IPS-20b (cell line): ENCODE measurements around the gene ZNF674.
A peak's percentile ranks its signal among the peaks of the same experiment; 100 is the strongest.
"Not testable (repeated sequence)": the region's sequence is repeated elsewhere in the genome, so short reads cannot be mapped to it uniquely, and the experiment has no call there.

ENCODE experiments used
- H3K27ac ChIP-seq: one replicate; pipeline ENCODE4 v1.5.1; 2013; ENCODE audit warnings: low read length
- H3K27me3 ChIP-seq: 2 replicates; pipeline ENCODE4 v1.6.1; 2013; ENCODE audit warnings: mild to moderate bottlenecking, low read length, inconsistent platforms; ENCODE audit not compliant: insufficient read depth
- H3K36me3 ChIP-seq: 2 replicates; pipeline ENCODE4 v1.6.1; 2013; ENCODE audit warnings: low read depth, mild to moderate bottlenecking, inconsistent platforms, low read length, moderate library complexity; ENCODE audit not compliant: insufficient read depth
- H3K4me1 ChIP-seq: 2 replicates; pipeline ENCODE4 v1.6.1; 2013; ENCODE audit warnings: mild to moderate bottlenecking, control low read depth, inconsistent platforms, low read length, moderate library complexity; ENCODE audit not compliant: insufficient read depth
- H3K4me3 ChIP-seq: 2 replicates; pipeline ENCODE4 v1.5.1; 2013; ENCODE audit warnings: mild to moderate bottlenecking, low read length, inconsistent platforms
- H3K9ac ChIP-seq: 2 replicates; pipeline ENCODE4 v1.6.1; 2013; ENCODE audit warnings: low read depth, mild to moderate bottlenecking, inconsistent platforms, low read length, moderate library complexity
- H3K9me3 ChIP-seq: 2 replicates; pipeline ENCODE4 v1.6.1; 2013; ENCODE audit warnings: mild to moderate bottlenecking, low read depth, low read length, inconsistent platforms; ENCODE audit not compliant: insufficient read depth

Gene ZNF674

GRCh38 chrX:46569621-46570020, 24.4 kb upstream of the ZNF674 start:
- H3K9me3 ChIP-seq = no peaks in the 10 kb centered on the region
- peaks cover 2% of the 10 kb centered on the region; the same call in 1 of the 2 replicates for H3K27me3 ChIP-seq
- no peaks in the 10 kb centered on the region for H3K36me3 ChIP-seq
- no peak overlapping the region for H3K4me3 ChIP-seq
- H3K27ac ChIP-seq = no peak overlapping the region
- H3K9ac ChIP-seq = no peak overlapping the region
- H3K4me1 ChIP-seq = no peaks in the 10 kb centered on the region

GRCh38 chrX:46567388-46567787, 22.2 kb upstream of the ZNF674 start:
- no peak overlapping the region for H3K4me3 ChIP-seq
- H3K36me3 ChIP-seq = no peaks in the 10 kb centered on the region
- H3K9me3 ChIP-seq = no peaks in the 10 kb centered on the region
- no peaks in the 10 kb centered on the region for H3K27me3 ChIP-seq
- H3K27ac ChIP-seq = no peak overlapping the region
- no peak overlapping the region for H3K9ac ChIP-seq
- H3K4me1 ChIP-seq = no peaks in the 10 kb centered on the region

DNA sequence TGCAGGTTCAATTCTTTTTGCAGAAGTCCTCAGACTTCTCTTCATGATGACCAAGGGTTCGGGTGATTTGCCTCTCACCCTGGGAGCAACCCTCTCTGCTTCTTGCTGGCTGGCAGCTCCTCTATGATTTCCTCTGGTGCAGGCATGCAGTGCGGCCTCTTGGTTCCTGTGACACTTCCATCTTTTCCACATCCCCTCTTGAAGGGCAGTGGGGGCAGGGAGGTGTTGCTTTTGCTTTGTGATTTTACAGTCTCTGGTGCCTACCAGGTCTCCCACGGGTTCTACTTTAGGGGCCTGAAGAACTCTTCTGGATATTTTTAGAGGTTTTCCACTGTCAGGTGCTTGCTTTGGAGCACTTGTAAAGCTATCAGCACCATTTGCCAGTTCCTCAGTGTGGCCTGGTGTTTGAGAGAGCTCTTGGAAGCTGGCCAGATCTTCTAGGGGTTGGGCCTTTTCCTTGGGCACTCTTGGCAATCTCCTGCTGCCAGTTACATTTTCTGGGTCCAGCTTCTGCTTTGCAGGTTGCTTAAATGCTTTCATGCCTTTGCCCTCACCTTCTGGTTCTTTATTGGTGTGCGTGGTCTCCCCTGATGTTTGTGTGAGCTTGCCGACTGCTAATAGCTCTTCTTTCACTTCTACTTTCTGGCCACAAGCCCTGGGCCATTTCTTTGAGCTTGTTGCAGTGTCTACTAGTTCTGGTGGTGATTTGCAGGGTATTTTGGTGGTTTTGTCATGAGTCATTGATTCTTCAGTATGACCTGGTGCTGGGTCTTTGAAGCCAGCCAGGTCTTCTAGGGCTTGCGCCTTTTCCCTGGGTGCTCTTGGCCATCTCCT, 16.8 kb upstream of the ZNF674 start:
- Histone ChIP-seq H3K27me3 (no peaks in the 10 kb centered on the region), H3K9ac (no peak overlapping the region), H3K4me1 (no peaks in the 10 kb centered on the region), H3K36me3 (no peaks in the 10 kb centered on the region), H3K27ac (no peak overlapping the region), H3K4me3 (no peak overlapping the region), H3K9me3 (no peaks in the 10 kb centered on the region)

DNA sequence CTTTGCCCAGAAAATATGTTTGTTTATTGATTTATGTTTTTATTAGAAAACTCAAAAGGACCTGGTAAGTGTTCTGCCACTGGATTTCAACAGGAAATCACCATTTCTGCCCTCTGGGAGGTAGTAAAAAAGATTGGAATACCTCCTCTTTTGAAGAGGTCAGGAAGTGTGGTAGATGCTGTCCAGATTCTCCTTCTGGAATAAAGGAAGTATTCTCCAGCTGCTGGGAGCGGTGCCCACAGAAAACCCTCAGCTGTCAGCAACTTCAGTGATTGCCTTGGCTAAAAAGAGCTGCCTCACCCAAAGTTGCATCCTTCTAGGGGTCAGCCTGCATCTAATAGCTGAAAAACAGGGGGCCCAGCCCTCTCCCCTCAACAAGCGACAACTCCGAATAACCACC, 13.8 kb upstream of the ZNF674 start:
- Histone ChIP-seq H3K27ac (no peak overlapping the region), H3K36me3 (no peaks in the 10 kb centered on the region), H3K9ac (no peak overlapping the region), H3K4me3 (no peak overlapping the region), H3K4me1 (no peaks in the 10 kb centered on the region), H3K27me3 (no peaks in the 10 kb centered on the region), H3K9me3 (no peaks in the 10 kb centered on the region)

- no peak overlapping the region for H3K9ac ChIP-seq
- H3K27ac ChIP-seq = no peak overlapping the region
- H3K27me3 ChIP-seq = no peaks in the 10 kb centered on the region
- no peaks in the 10 kb centered on the region for H3K9me3 ChIP-seq
- peaks cover 4% of the 10 kb centered on the region; the same call in 1 of the 2 replicates for H3K4me1 ChIP-seq
- no peaks in the 10 kb centered on the region for H3K36me3 ChIP-seq
- no peak overlapping the region for H3K4me3 ChIP-seq
Observed at GRCh38 chrX:46554942-46555341, 9.7 kb upstream of the ZNF674 start.

GRCh38 chrX:46553935-46554334, 8.7 kb upstream of the ZNF674 start:
- H3K9me3 ChIP-seq = no peaks in the 10 kb centered on the region
- no peak overlapping the region for H3K27ac ChIP-seq
- peaks cover 4% of the 10 kb centered on the region; the same call in 1 of the 2 replicates for H3K4me1 ChIP-seq
- no peaks in the 10 kb centered on the region for H3K27me3 ChIP-seq
- H3K36me3 ChIP-seq = no peaks in the 10 kb centered on the region
- no peak overlapping the region for H3K4me3 ChIP-seq
- no peak overlapping the region for H3K9ac ChIP-seq

- no peak overlapping the region for H3K4me3 ChIP-seq
- peaks cover 18% of the 10 kb centered on the region; the same call in 1 of the 2 replicates for H3K36me3 ChIP-seq
- no peaks in the 10 kb centered on the region for H3K9me3 ChIP-seq
- no peaks in the 10 kb centered on the region for H3K27me3 ChIP-seq
- peaks cover 4% of the 10 kb centered on the region; the same call in 1 of the 2 replicates for H3K4me1 ChIP-seq
- peak overlapping the region; percentile 25 for H3K27ac ChIP-seq
- H3K9ac ChIP-seq = peak overlapping the region; percentile 75; the same call in 1 of the 2 replicates
Observed at GRCh38 chrX:46551494-46552128, 6.4 kb upstream of the ZNF674 start.

- H3K36me3 ChIP-seq = peaks cover 21% of the 10 kb centered on the region; the same call in 1 of the 2 replicates
- no peak overlapping the region for H3K9ac ChIP-seq
- peaks cover 4% of the 10 kb centered on the region; the same call in 1 of the 2 replicates for H3K4me1 ChIP-seq
- H3K9me3 ChIP-seq = no peaks in the 10 kb centered on the region
- no peaks in the 10 kb centered on the region for H3K27me3 ChIP-seq
- no peak overlapping the region for H3K4me3 ChIP-seq
- H3K27ac ChIP-seq = no peak overlapping the region
Observed at GRCh38 chrX:46549914-46550313, 4.7 kb upstream of the ZNF674 start.

GRCh38 chrX:46547857-46548256, 2.6 kb upstream of the ZNF674 start:
- Histone ChIP-seq H3K4me3 (no peak overlapping the region), H3K9ac (no peak overlapping the region), H3K27me3 (no peaks in the 10 kb centered on the region), H3K4me1 (peaks cover 4% of the 10 kb centered on the region; the same call in 1 of the 2 replicates), H3K9me3 (no peaks in the 10 kb centered on the region), H3K27ac (no peak overlapping the region), H3K36me3 (peaks cover 21% of the 10 kb centered on the region; the same call in 1 of the 2 replicates)

DNA sequence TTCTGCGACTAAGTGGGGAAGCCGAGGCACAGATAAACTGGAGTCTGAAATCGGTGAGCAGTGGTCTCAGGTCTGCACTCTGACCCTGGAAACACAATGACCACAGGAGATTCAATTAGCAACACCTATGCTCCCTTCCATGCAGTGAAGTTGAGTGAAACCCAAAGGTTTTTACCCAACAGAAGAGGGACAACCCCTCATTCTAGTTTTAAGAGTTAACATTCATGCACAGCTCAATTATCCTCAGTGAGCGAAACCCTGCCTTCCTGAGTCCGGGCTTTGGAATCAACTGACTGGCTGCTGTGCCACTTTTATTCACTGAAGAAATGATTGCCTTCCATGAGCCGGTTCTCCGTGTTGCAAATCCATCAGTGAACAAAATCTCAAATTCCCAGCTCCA, 694 bp downstream of the ZNF674 start:
- not testable (repeated sequence) for H3K27ac ChIP-seq, H3K27me3 ChIP-seq, H3K4me1 ChIP-seq, H3K9me3 ChIP-seq
- Histone ChIP-seq H3K36me3 (peaks cover 21% of the 10 kb centered on the region; the same call in 1 of the 2 replicates), H3K9ac (peak overlapping the region; percentile 96; the same call in 1 of the 2 replicates), H3K4me3 (peak overlapping the region; percentile 94)

DNA sequence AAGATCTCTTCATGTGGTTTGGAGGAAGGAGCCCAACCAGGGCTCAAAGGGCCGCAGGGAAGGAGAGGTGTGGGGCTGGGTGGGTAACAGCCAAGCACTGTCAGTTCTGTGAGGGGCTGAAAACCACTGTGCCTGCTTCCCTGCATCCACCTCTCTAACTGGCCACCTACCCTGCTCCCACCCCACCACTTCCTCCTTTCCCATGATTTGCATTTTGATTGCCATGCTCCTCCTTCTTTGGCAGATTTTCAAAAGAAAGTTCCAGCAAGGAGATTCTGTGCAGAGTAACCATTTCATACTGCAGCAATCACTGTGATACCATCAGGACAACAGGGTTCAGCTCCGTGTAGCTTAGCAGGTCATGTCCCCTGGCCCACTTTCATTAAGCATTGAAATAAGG, 1.8 kb downstream of the ZNF674 start:
- H3K27me3 ChIP-seq = no peaks in the 10 kb centered on the region
- H3K9ac ChIP-seq = no peak overlapping the region
- no peaks in the 10 kb centered on the region for H3K9me3 ChIP-seq
- no peak overlapping the region for H3K27ac ChIP-seq
- H3K36me3 ChIP-seq = peaks cover 22% of the 10 kb centered on the region; the same call in 1 of the 2 replicates
- no peaks in the 10 kb centered on the region; the same call in 1 of the 2 replicates for H3K4me1 ChIP-seq
- no peak overlapping the region for H3K4me3 ChIP-seq

GRCh38 chrX:46531442-46531841, 13.8 kb downstream of the ZNF674 start:
- H3K27me3 ChIP-seq = no peaks in the 10 kb centered on the region
- no peaks in the 10 kb centered on the region for H3K9me3 ChIP-seq
- H3K4me3 ChIP-seq = no peak overlapping the region
- no peaks in the 10 kb centered on the region for H3K4me1 ChIP-seq
- H3K36me3 ChIP-seq = no peaks in the 10 kb centered on the region
- no peak overlapping the region for H3K27ac ChIP-seq
- H3K9ac ChIP-seq = no peak overlapping the region
